Right renal pelvis (tissue), 4 donors: Measurements from ENCODE around the gene MBTD1. TPM values are rescaled to one million over a fixed set of nuclear protein-coding genes. Genes with fewer than 3 reads are reported as not detected.
"Not testable (repeated sequence)": the region's sequence is repeated elsewhere in the genome, so short reads cannot be mapped to it uniquely, and the experiment has no call there.

Source experiments
- DNase-seq, 4 donors: peaks; one replicate each; pipeline ENCODE4 v3.0.0-alpha.2; 2013; ENCODE audit warnings: low read depth in 4 of 4, low spot score in 3 of 4, missing footprints in 1 of 4
- polyA plus RNA-seq, 4 donors: library from polyadenylated mRNA; unstranded; fragments of 120-200 nt; gene quantifications; one replicate each; pipeline ENCODE4 v1.2.1, GENCODE V29; 2013; ENCODE audit not compliant: insufficient read length in 4 of 4

Gene MBTD1
- polyA plus RNA-seq, 4 donors: 45.9 to 58.2 (median 55.1) TPM

DNA sequence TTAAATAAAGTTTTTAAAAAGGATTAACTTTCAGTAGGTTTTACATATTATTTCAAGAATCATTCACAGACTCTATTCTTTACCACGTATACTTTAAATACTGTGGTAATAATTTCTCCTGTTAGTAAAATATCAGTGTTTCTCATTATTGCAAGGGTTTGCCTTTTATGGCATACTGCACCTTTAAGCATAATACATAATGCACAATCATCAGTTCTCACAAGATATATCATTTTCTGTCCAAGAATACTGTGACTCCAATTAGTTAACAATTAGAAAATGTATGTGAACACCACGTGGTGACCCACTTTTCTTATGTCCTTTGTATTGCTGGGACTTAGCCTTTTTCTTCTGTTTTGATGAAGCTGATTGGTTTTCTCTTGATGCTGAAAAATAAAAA is 68.0 kb downstream of the MBTD1 start:
- DNase-seq: no peak

GRCh38 chr17:51189628-51190027 is 70.2 kb downstream of the MBTD1 start:
- no peak for DNase-seq

- no peak for DNase-seq
Observed at GRCh38 chr17:51189162-51189561, 70.7 kb downstream of the MBTD1 start.

GRCh38 chr17:51188271-51188833 is 71.5 kb downstream of the MBTD1 start:
- DNase-seq: no peak

- DNase-seq: no peak
Observed at GRCh38 chr17:51185763-51186332, 74.0 kb downstream of the MBTD1 start.

- DNase-seq: no peak
Observed at GRCh38 chr17:51184124-51184523, 75.7 kb downstream of the MBTD1 start.

DNA sequence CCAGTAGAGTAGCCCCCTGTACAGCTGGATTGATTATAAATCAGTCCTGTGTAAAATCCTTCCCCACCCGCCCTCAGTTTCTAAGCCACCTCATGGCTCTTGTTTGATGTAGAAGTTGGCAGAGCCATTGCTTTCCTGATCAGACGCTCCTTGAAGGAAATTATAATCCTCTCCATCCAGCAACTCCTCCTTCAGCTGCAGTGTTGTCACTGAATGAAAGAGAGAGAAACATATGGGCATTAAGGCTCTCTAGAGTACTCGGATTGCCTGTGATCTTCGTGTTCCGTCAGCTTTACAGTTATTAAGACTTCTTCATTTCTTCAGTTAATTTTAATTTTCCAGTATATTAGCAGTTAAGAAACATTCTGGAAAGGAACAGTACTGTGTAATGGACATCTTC is 79.4 kb downstream of the MBTD1 start:
- no peak for DNase-seq

- DNase-seq: not testable (repeated sequence)
Observed at GRCh38 chr17:51172030-51172429, 87.8 kb downstream of the MBTD1 start.

DNA sequence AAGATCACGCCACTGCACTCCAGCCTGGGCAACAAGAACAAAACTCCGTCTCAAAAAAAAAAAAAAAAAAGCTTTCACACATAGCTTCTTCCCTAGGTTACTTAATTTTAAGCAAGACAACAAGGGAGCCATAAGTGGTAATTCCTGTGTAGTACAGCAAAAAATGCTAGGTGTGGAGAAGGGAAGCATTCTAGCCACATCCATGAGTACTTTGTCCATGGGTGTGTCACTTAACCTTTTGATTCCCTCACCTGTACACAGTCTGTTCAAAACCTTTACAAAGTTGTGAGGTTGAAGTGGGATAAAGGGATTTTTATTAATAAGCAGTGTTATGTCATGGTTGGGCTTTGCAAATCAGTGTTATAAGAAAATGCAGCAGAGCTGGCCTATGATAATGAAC is 89.1 kb downstream of the MBTD1 start:
- DNase-seq: no peak

DNA sequence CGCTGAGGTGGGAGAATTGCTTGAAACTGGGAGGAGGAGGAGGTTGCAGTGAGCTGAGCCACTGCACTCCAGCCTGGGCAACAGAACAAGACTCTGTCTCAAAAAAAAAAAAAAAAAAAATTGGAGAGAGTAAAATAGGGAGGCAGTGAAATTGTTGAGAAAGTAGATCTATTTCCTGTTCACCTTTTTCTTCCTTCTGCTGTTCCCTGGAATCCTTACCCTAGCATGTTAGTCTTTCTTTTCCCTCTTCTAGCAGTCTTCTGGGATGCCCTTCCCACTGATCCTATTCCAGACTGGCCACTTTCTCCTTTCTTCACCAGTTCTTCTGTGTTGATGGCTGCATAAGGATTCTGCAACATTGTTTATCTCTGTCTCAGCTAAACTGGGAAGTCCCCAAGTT is 90.5 kb downstream of the MBTD1 start:
- no peak for DNase-seq

DNA sequence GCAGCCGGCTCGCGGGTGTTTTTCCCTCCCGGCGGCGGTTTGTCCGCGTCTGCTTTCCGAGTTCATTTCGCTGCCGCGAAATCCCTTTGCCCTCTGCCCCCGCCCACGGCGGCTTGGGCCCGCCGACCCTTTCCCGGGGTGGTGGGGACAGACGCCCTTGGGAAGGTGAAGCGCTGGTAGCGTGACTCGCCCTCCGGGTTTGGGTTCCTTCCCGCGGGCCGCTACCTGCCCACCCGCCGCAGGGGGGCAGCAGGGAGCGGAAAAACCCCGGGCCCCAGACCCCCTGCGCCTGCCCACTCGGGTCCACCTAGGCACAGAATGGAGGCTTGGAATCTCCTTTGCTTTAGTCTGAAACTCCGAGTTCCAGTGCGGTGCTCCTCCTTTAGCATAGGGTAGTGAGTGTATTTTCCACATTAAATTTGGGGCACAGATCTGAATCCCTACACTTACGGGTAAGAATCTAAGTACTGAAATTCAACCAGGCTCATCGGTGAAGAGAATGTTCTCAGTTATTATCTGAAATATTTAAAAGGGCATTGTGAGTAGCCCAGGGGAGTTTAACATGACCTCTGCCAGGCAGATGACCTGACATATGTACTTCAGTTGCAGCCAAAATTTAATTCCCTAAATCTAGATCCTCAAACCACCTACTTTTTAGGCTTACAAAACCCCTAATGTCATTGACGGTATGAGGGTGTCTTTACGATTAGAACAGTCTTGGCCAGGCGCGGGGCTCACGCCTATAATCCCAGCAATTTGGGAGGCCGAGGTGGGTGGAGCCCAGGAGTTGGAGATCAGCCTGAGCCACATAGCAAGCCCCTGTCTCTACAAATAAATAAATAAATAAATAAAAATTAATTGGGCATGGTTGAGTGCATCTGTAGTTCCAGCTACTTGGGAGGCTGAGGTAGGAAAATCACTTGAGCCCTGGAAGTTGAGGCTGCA is 92.6 kb downstream of the MBTD1 start:
- DNase-seq: peak in 1 of 4 donors; percentile 39

DNA sequence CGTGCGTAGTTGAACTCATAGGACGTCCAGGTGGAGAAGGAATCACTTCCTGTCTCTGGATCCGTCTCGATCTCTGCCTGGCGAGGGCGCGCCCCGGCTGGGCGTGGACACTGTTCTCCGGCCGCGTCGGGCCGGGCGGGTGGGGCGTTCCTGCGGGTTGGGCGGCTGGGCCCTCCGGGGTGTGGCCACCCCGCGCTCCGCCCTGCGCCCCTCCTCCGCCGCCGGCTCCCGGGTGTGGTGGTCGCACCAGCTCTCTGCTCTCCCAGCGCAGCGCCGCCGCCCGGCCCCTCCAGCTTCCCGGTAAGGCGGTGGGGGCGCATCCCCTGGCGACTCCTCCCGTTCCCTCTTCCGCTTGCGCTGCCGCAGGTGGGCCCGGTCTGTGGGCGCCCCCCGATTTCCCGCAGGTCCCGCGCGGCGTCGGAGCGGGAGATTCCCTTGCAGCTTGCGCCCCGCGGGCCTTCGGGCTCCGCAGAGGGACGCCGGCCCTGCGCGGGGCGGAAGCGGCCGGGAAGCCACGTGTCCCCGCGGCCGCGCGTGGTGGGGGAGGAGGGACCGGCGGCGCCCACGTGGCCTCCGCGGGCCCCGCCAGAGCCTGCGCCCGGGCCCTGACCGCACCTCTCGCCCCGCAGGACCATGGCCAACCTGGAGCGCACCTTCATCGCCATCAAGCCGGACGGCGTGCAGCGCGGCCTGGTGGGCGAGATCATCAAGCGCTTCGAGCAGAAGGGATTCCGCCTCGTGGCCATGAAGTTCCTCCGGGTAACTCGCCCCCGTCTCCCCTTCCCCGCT is 93.5 kb downstream of the MBTD1 start, which contains the start of gene NME2:
TSS of gene NME2 (plus strand) at position 214 of the 789 bp plus-strand sequence. CDS start at position 634, 420 bp downstream.
- peak in 2 of 4 donors; percentile 72 to 77 for DNase-seq

DNA sequence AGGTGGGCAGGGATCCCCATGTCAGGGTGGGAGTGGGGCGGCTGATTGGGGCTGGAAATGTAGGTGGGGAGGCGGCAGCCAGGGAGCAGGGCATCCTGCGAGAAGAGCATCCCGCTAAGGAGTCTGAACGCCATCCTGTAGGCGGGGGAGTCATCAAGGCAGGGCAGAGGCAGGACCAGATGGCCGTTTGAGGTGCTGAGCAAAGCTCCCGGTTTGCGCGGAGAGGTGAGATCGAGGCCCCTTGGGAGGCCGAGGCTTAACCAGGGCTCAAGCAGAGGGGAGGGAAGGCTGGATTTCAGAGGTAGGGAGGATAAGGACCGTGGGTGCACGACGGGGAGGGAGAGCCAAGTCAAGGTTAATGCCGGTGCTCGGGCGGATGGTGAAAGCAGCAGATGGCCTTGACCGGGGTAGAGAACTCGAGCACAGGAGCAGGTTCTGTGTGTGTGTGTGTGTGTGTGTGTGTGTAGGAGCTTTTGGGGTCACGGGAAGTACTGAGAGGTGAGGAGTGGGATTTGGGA is 94.1 kb downstream of the MBTD1 start:
- no peak for DNase-seq

- DNase-seq: no peak
Observed at GRCh38 chr17:51164911-51165679, 94.8 kb downstream of the MBTD1 start.

DNA sequence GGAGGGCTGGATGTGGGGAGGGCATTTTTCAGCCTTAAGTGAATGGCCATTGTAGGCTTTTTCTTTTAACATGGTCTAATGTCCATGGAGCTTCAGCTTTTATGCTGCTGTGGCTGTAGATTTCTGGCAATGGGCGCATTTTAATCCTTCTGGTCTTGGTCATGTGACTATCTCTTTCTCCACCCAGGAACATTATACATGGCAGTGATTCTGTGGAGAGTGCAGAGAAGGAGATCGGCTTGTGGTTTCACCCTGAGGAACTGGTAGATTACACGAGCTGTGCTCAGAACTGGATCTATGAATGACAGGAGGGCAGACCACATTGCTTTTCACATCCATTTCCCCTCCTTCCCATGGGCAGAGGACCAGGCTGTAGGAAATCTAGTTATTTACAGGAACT is 98.3 kb downstream of the MBTD1 start:
- no peak for DNase-seq

GRCh38 chr17:51159604-51160003 is 100.2 kb downstream of the MBTD1 start:
- DNase-seq: no peak

GRCh38 chr17:51155416-51155815 is 104.4 kb downstream of the MBTD1 start:
- DNase-seq: no peak

DNA sequence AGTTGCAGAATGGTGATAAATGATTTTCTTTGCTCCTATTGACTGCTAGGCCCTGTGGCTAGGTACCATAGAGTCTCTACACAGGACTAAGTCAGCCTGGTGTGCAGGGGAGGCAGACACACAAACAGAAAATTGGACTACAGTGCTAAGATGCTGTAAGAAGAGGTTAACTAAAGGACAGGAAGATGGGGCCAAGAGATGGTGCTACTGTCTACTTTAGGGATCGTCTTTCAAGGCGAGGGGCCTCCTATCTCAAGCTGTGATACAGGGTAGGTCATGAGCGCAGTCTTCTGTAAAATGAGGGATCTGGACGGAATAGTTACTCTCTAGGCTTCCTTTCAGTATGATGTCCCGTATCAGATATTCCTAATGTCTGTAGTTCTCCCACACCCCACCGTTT is 105.7 kb downstream of the MBTD1 start:
- no peak for DNase-seq

DNA sequence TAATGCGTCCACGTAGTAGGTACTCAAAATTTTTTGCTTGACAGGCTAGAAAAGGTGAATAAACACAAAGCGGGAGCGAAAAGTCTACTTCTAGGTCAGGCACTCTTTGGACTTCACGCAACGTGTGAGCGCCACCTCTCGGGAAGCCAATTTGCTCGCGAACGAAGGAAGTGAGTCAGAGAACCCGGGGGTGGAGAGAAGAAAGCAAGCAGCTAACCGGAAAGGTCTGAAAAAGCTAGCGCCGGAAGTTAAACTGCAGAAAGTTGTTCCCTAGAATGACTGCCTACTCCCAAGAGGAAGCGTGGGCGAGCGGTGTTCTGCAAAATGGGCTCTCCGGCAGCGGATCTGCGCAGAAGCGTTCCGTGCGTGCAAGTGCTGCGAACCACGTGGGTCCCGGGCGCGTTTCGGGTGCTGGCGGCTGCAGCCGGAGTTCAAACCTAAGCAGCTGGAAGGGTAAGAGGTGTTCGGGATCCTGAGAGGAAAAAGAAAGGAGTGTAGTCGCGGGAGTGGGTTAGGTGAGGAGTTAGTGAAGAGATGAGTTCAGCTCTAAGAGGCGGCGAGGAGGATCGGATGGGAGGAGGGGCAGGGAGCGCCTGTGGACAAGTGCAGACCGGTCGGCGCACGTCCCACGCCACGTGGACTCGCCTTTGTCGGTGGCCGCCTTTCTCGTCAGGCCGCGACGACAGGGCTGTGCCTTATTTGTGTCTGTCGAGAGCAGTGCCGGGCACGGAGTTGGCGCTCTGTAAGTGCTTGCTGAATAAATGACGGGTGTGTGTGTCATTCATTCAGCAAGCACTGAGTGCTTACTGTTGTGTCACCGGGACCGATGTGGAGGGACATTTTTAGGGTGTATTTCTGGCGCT is 106.4 kb downstream of the MBTD1 start, which contains the start of gene NME1:
TSS of gene NME1 (plus strand) at position 350 of the 863 bp plus-strand sequence. CDS start 2,096 bp downstream, outside the sequence.
- DNase-seq: peak; percentile 94 to 99 (median 98)
